ENCODE results near the gene CTIF.

GRCh38 chr18:48808476-48808875 lies 269.6 kb downstream of the CTIF start:
- TF ChIP-seq EZH2phosphoT487 (IDR thresholded peaks at IDR 0.05; ENCODE audit: low read length) (no peak), CTCF (IDR thresholded peaks at IDR 0.05; ENCODE audit: low read length) (no peak)

Data from MM.1S (cell line).